H1 (cell line): Measurements from ENCODE around the gene MGAT5. TPM values are rescaled to one million over a fixed set of nuclear protein-coding genes. Genes with fewer than 3 reads are reported as not detected.

Experiments
- ASH2L ChIP-seq: fragments of 200-600, 300-600 bp; sonication (generic); IDR thresholded peaks from one replicate; pipeline ENCODE4 v1.7.1; 2017; ENCODE audit warnings: low read length
- TEAD4 ChIP-seq: IDR thresholded peaks from 2 replicates; pipeline ENCODE4 v1.6.1; 2012; ENCODE audit warnings: low read depth, low read length, inconsistent platforms, mixed read lengths
- polyA plus RNA-seq, 7 experiments: library from polyadenylated mRNA; depleted of rRNA in 3 of 7; stranded (reverse) in 5 of 7; unstranded in 2 of 7; fragments of >200 nt in 5 of 7; fragments of 200-250 nt in 2 of 7; gene quantifications; 1 replicate in 5 of 7; 2 replicates in 1 of 7; 4 replicates in 1 of 7; pipeline versions ENCODE4 v1.2.1 to v1.2.3, GENCODE V29; 2011 to 2013; ENCODE audit warnings: missing spikeins in 2 of 7, mixed read lengths in 2 of 7
- total RNA-seq: library from RNA; stranded (reverse); fragmentation: NEBNext Ultra II Directional; extraction: Animal tissue kit (Norgen Biotek cat#: 25700); gene quantifications from 2 replicates; pipeline ENCODE4 v1.2.1, GENCODE V29; 2021

The MGAT5 gene
- total and polyA plus RNA-seq, 2 of the 8 experiments (the other 6 are each of a cell fraction or from before 2014, with no cell fraction given) = 11.2 to 49.2 TPM

DNA sequence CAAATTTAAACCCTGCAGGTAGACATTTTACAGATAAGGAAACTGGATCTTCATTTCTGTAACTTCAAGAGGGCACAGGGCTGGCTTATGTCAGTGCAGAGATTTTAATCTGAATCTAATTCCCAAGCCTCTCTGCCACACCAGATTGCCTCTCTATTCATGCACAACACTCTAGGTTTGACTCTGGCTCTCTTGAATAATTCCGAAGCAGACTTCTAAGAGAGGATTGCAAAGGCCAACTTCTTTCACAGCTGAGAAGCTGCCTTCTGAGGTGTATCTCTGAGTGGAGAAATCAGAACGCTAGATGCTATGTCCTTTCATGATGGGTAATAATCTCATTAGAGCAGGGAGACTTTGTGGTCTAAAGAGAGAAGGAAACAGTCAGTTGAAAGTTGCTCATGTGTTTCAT, 20.1 kb upstream of the MGAT5 start (continued):
- TF ChIP-seq ASH2L = no peak
- no peak for TF ChIP-seq TEAD4
